ENCODE measurements around the gene GABRG3.

GRCh38 chr15:27483124-27483523 lies 512.1 kb downstream of the GABRG3 start:
- TF ChIP-seq TAF1 (IDR thresholded peaks at IDR 0.05; ENCODE audit: borderline replicate concordance, low read depth, low read length) (no peak), EP300 (IDR thresholded peaks at IDR 0.05; ENCODE audit: borderline replicate concordance in 1 of 2, control insufficient read depth in 1 of 2, low read depth in 2 of 2, low read length in 2 of 2) (no peak), MEF2B (IDR thresholded peaks at IDR 0.05; ENCODE audit: partially characterized antibody, poor library complexity, severe bottlenecking) (no peak), CTCF (IDR thresholded peaks at IDR 0.05 in 2 of 3, conservative IDR thresholded peaks at IDR 0.05 in 1 of 3; ENCODE audit: control insufficient read depth in 2 of 3, extremely low read depth in 1 of 3, insufficient read depth in 1 of 3, low read depth in 3 of 3, low read length in 3 of 3) (no peak), MYC (IDR thresholded peaks at IDR 0.05; ENCODE audit: insufficient read depth, insufficient read length, insufficient replicate concordance, low read length, severe bottlenecking) (no peak), FOXK2 (IDR thresholded peaks at IDR 0.05) (no peak), PKNOX1 (IDR thresholded peaks at IDR 0.05) (no peak), ZBTB33 (IDR thresholded peaks at IDR 0.05) (no peak)
